Measurements from ENCODE around the gene EXOG.

Gene EXOG

DNA sequence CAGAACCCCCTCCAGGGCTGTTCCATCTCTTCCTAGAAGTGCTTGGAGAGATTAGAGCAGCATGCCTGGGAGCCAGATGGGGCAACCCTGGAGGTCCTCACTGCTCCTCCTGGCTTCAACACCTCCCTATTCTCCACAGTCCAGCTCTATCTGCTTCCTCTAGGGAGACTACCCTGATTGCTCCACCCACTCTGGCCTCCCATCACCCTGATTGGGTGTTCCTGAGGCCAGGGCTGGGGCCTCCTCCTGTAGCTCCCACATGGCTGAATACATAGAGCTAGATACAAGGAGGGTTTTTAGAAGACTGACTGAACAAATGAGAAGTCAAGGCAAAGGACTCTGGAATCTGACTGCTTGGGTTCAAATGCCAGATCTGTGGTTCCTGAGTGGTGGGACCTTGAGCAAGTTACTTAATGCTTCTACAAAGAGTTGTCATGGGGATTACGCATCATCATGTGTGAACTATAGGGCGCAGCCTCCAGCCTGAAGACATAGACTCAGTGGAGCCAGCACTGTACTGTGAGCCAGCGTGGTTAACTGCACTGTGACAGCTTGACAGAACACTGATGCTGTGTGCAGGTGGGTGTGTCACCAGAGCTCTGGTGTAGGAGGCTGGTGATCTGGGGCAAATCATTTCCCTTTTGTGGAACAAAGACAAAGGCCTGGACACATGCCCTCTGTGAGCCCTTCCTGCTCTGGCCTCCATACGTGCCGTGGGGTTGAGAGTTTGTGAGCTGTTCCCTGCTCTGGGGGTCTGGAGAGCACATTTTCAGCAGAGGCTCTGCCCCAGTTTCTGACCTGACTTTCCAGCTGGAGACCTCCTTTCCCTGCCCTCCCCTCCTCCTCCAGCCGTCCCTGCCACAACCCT is 78.5 kb downstream of the EXOG start:
- DNase-seq (ENCODE audit: low read depth), result no peak

GRCh38 chr3:38575279-38575843 is 79.2 kb downstream of the EXOG start:
- no peak for DNase-seq (ENCODE audit: low read depth)
- TF ChIP-seq CTCF (IDR thresholded peaks at IDR 0.05; ENCODE audit: control insufficient read depth, extremely low read depth, insufficient read depth), result no peak
- H3K4me3 ChIP-seq (ENCODE audit: low read depth, low read length), result no peak overlapping the region

More for the DNA sequence above, 78.5 kb downstream of the EXOG start:
- TF ChIP-seq CTCF (IDR thresholded peaks at IDR 0.05; ENCODE audit: control insufficient read depth, extremely low read depth, insufficient read depth), result no peak
- no peak overlapping the region for H3K4me3 ChIP-seq (ENCODE audit: low read depth, low read length)

Measured in LNCaP clone FGC (cell line).